NCI-H510A (cell line): Measurements from ENCODE around the gene GPR6.

Experiments used
- DNase-seq: peaks from one replicate; lab custom pipeline; 2025; lab: John Stamatoyannopoulos, UW

GPR6 gene

DNA sequence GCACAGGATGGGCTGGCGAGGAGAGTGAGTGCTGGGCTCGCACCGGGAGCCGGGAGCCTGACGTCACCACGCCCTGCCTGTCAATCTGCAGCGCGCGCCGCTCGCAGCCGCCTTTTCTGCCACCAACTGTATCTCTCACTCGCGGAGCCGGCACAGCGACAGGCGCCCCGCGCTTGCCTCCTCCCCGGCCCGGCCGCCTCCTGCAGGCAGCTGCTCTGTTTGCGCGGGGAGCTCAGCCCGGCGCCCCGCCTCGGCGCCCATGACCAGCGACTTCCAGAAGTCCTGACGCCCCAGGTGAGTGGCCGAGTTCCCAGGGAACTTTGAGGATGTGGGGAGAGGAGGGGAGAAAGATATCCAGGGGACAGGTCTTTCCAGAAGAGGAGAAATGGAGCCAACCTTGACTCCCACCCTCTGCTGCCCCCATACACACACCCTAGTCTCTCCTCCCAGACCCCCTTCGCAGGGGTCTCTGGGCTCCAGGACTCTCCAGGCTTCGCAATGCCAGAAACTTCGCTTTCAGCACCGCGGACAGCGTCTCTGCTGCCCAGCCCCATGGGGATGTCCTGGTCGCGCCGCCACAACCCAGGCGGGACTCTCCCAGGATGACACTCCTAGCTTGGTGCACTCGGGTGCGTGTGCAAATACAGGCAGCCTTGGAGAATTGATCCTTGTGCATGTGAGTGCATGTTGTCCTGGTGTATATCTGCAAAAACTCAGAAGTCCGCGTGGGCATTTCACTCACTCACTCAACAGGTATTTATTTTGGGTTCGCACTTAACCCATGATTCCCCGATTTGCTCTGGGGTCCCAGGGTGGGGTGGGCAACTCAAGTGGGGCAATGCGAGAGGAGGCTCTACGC, at the start of gene GPR6:
GPR6 (plus strand) TSS at position 138 of the 859 bp plus-strand sequence. CDS start 802 bp downstream, outside the sequence.
- peak; percentile 30 for DNase-seq

DNA sequence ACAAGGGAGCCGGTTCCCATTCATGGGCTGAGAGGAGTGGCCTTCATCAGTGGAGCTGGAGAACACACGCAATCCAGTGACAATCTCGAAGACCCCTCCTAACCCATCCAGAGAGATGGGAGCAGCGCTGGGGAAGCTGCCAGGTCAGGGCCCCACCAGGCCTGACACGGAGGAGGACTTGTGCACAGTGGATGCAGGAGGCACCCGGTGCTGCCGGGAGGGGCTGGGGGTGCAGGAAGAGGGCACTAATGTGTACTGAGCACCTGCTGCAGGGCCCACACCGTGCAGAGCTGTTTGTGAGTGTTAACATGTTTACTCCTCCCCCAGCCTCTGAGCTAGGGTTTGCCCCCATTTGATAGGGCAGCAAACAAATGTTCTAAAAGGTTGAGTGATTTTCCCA, 43.8 kb upstream of the GPR6 start:
- no peak for DNase-seq

DNA sequence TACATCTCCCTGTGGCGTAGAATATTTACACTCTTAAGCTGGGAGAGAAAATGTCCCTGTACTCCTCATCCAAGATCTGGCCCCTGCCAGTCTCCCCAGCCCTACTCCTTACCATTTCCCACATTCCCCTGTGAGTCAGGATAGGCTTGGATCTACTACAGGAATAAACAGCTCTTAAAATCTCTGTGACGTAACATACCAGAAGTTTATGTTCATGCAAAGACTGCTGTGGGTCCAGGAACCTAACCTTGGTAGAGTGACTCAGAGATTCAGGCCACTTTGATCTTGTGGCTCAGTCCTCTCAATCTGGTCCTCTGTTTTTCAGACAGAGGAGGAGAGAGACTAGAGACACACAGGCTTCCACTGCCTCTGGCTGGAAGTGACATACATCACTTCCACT, 38.5 kb upstream of the GPR6 start:
- no peak for DNase-seq

DNA sequence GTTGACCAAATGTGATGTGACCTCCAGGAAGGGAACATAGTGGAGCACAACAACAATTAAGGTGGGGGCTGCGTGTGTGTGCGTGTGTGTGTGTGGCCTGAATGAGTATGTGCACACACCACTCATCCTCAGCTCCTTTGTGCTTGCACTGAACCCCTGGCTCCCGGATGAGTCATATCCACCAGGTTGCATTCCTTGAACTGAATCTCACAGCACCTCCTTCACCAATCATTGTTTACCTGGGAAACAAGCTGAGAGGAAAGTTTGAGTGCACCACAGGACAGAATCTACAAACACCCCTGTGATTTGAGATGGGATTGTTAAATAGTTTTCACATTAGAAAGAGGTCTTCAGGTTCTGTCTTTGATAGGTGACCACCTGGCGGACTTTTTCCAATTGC, 33.7 kb upstream of the GPR6 start:
- no peak for DNase-seq

GRCh38 chr6:109945091-109945490, 33.0 kb upstream of the GPR6 start:
- no peak for DNase-seq

DNA sequence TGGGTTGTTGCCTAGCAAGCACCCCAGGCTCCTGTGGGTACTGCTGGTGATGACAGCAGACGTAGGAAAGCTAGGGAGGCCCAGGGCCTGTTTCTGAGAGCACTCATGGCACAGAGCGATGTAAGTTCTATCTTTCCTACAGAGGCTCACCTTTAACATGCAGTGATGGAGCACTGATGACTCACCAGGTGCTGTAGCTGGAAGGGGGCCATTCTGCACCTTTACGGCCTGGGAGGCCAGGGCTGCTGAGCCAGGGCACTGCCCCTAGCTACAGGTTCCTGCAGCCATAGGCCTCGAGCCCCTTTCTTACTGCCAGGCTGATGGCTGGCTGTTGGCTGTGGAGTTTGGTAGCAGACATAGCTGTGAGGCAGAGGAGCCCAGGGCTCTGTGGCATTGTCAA, 31.1 kb upstream of the GPR6 start:
- DNase-seq: no peak

GRCh38 chr6:109949281-109950065, 28.6 kb upstream of the GPR6 start:
- DNase-seq: no peak

GRCh38 chr6:109955491-109955890, 22.6 kb upstream of the GPR6 start:
- DNase-seq: no peak

- no peak for DNase-seq
Observed at GRCh38 chr6:109958626-109959025, 19.5 kb upstream of the GPR6 start.

DNA sequence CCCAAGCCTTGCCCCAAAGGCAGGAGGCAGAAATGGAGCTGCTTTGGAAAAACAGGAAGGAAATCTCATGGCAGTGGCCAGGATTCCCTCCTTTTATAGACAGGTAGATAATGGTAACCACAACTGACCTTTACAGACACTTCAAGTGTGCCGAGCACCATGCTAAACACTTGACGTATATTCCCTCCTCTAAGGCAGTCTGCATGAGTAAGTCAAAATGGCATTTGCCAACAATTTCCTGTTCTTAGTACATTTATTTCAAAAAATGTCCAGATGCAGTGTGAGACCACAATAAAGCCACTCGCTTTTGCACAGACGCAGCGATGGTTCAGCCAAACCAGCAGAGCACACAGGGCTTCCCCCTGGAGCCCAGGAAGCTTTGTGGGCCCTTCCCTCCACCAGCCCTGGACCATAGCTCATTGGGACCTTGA, 16.5 kb upstream of the GPR6 start:
- no peak for DNase-seq

DNA sequence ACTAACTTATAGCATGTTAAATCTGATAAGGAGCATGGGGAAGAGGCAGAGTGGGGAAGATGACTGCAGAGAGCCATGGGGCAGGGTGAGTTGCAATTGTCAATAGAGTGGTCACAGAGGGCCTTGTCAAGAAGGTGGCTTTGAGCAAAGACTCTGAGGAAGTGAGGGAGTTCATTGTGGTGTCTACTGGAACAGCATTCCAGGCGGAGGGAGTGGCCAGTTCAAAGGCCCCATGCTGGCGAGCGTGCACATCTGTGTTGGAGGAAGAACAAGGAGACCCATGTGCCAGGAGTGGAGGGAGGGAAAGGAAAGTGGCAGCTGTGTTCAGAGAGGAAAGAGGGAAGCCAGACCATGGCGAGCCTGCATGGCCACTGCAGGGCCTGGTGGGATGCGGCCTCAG, 15.8 kb upstream of the GPR6 start:
- no peak for DNase-seq

GRCh38 chr6:109963598-109964170, 14.4 kb upstream of the GPR6 start:
- DNase-seq: no peak

GRCh38 chr6:109964949-109965348, 13.2 kb upstream of the GPR6 start:
- DNase-seq: no peak

DNA sequence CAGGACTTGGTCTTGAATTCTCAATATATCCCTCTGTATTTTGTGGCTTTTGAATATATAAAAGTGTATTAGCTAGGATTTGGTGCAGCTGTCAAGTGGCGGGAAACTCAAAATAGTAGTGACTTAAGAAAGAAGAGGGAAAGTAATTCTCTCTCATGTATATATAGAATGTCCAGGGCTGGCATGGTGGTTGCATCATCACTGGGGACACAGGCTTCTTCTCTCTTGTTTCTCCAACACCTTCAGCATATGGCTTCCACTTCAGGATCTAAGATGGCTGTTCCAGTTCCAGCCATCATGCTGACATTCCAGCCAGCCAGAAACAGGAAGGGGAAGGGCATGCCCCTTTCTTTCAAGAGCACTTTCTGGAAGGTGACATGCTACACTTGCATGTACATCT, 11.8 kb upstream of the GPR6 start:
- DNase-seq: no peak

DNA sequence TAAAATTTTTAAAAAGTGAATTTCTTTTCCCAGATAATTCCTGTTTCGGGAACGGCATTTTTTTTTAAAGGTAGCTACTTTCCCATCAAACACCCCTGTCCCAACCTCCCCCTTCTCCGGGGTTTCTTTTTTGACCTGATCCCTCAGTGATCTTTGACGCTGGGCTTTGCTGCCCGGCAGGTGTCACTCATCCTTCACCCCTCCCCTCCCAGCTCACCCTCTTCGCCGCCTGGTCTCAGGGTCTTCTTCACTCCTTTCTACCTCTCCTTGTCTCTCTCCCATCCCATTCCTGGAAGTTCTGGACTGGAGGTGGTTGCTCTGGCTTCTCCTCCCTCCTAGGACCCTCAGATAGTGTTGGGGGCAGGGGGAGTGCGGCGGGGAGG, 329 bp upstream of the GPR6 start:
- DNase-seq: no peak

DNA sequence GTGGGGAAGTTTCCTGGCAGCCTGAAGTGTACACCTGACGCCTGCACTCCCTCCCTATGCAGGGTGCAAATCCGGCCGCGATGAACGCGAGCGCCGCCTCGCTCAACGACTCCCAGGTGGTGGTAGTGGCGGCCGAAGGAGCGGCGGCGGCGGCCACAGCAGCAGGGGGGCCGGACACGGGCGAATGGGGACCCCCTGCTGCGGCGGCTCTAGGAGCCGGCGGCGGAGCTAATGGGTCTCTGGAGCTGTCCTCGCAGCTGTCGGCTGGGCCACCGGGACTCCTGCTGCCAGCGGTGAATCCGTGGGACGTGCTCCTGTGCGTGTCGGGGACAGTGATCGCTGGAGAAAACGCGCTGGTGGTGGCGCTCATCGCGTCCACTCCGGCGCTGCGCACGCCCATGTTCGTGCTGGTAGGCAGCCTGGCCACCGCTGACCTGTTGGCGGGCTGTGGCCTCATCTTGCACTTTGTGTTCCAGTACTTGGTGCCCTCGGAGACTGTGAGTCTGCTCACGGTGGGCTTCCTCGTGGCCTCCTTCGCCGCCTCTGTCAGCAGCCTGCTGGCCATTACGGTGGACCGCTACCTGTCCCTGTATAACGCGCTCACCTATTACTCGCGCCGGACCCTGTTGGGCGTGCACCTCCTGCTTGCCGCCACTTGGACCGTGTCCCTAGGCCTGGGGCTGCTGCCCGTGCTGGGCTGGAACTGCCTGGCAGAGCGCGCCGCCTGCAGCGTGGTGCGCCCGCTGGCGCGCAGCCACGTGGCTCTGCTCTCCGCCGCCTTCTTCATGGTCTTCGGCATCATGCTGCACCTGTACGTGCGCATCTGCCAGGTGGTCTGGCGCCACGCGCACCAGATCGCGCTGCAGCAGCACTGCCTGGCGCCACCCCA, 1.2 kb downstream of the GPR6 start:
- no peak for DNase-seq

- no peak for DNase-seq
Observed at GRCh38 chr6:109984410-109984809, 6.3 kb downstream of the GPR6 start.

GRCh38 chr6:109987196-109987595, 9.1 kb downstream of the GPR6 start:
- DNase-seq: no peak

DNA sequence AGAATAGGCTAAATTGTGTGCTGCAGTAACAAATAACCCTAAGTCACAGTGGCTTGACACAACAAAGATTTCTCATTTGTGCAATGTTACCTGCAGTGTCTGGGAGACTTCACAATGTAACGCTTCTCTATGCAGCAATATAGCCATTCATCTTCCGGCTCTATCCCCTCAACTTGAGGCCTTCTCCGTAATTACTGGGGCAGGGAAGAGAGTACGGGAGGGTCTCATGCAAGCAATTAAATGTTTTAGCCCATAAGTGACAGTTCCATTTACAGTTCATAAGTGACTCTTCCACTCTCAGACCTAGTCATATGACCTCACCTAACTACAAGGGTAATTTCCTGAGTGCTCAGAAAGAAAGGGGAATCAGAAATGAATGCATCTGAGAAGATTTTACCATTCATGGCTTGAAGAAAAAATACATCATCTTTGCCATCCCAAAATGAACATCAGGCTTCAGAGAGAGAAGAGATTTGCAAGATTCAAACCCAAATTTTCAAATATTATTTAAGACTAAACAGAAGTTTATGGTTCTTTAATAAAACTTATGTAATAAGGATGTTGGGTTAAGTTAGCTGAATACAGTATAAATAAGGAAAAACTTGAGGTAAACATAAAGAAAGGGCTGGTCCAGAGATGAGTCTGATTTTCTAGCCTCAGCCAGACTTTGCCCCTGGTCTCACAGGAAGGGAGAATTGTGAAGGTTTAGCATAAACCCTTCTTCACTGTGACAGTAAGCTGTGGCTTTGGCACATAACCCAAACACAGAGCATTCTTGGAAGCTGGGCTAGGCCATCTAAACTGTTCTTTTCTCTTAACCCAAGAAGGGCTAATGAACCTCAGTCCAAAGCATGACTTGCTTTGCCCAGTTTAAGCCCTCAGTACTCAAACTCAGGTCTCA, 13.3 kb downstream of the GPR6 start:
- DNase-seq: no peak

DNA sequence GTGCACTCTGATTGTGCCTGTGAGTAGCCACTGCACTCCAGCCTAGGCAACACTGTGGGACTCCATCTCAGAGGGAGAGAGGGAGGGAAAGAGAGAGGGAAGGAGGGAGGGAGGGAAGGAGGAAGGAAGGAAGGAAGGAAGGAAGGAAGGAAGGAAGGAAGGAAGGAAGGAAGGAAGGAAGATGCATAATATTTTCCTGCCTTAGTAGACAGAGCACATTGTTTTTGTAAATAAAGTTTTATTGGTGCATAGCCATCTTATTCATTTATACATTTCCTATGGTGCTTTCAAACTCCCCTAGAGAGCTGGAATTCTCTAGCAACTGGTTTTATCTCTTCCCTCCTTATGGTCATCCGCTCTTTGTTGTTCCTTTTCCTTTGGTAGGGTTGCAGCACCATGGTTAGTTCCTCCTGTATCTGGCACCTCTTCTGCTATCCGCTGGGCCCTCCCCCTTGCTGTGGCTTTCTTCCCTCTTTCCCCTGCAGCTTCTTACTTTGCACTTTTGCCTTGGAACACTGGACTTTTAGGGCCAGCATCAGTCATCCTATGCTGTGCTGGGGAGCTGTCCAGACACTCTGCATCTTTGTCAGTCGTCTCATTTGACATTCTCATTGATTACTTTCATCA, 20.2 kb downstream of the GPR6 start:
- no peak for DNase-seq
